T-helper 2 cell (primary cell): ENCODE measurements around the gene MIPOL1.

Source experiments
- DNase-seq, 5 experiments: peaks; one replicate each; pipeline versions ENCODE4 v3.0.0 to v3.0.0-alpha.2; 2012 to 2022

The MIPOL1 gene

GRCh38 chr14:37600880-37601741 lies 403.4 kb downstream of the MIPOL1 start:
- DNase-seq = no peak

- no peak for DNase-seq
These were observed 404.1 kb downstream of the MIPOL1 start for GRCh38 chr14:37601865-37602264.
